Natural killer cell treated with Interleukin-12 subunit alpha and Interleukin-12 subunit beta and Interleukin-15 and Interleukin-18, amount 100 ng/mL, for 72 hours (primary cell): Measurements from ENCODE around the gene HS3ST6. TPM values are rescaled to one million over a fixed set of nuclear protein-coding genes. Genes with fewer than 3 reads are reported as not detected.
A peak's percentile ranks its signal among the peaks of the same experiment; 100 is the strongest.
"Not testable (repeated sequence)": the region's sequence is repeated elsewhere in the genome, so short reads cannot be mapped to it uniquely, and the experiment has no call there.

Experiments used
- ATAC-seq, 2 donors: fragments of 150-1000 bp; cut with Tn5 transposase in 1 of 2; sonication (Bioruptor Pico), chemical (Tn5 transposase) in 1 of 2; 2 replicates each; pipeline ENCODE4 v1.10.0; 2021
- DNase-seq: peaks from one replicate; pipeline ENCODE4 v3.0.0; 2022; ENCODE audit warnings: low spot score
- H3K27ac Mint-ChIP-seq, 2 donors: 1 replicate in 1 of 2; 2 replicates in 1 of 2; pipeline ENCODE4 v1.8.0; 2022; ENCODE audit warnings: mixed read lengths in 2 of 2, mild to moderate bottlenecking in 1 of 2, moderate library complexity in 1 of 2
- H3K27me3 Mint-ChIP-seq, 2 donors: 1 replicate in 1 of 2; 2 replicates in 1 of 2; pipeline ENCODE4 v1.8.0; 2022; ENCODE audit warnings: mixed read lengths in 2 of 2
- H3K36me3 Mint-ChIP-seq: one replicate; pipeline ENCODE4 v1.8.0; 2022; ENCODE audit warnings: mixed read lengths
- H3K4me1 Mint-ChIP-seq, 2 donors: 1 replicate in 1 of 2; 2 replicates in 1 of 2; pipeline ENCODE4 v1.8.0; 2022; ENCODE audit warnings: low read depth in 2 of 2, mixed read lengths in 2 of 2, mild to moderate bottlenecking in 1 of 2
- H3K4me3 Mint-ChIP-seq: one replicate; pipeline ENCODE4 v1.8.0; 2022; ENCODE audit warnings: mixed read lengths
- H3K9me3 Mint-ChIP-seq: 2 replicates; pipeline ENCODE4 v1.8.0; 2022; ENCODE audit warnings: mixed read lengths
- total RNA-seq, 2 donors: library from RNA; stranded (reverse); gene quantifications; one replicate each; pipeline ENCODE4 v1.2.3, GENCODE V29; 2022

Gene HS3ST6
- total RNA-seq, 2 donors from 2014 or later: not detected

GRCh38 chr16:1958143-1958491 lies 39.9 kb upstream of the HS3ST6 start:
- not testable (repeated sequence) for H3K4me3 Mint-ChIP-seq, H3K36me3 Mint-ChIP-seq, H3K27me3 Mint-ChIP-seq, H3K27ac Mint-ChIP-seq, DNase-seq, H3K9me3 Mint-ChIP-seq, ATAC-seq
- peaks cover 18 to 23% of the 10 kb centered on the region in 2 donors for H3K4me1 Mint-ChIP-seq

GRCh38 chr16:1957434-1958142 lies 39.4 kb upstream of the HS3ST6 start:
- H3K9me3 Mint-ChIP-seq, H3K36me3 Mint-ChIP-seq, H3K4me3 Mint-ChIP-seq, H3K27ac Mint-ChIP-seq, ATAC-seq, DNase-seq, H3K27me3 Mint-ChIP-seq: not testable (repeated sequence)
- H3K4me1 Mint-ChIP-seq: peaks cover 14 to 20% of the 10 kb centered on the region in 2 donors

- H3K36me3 Mint-ChIP-seq: no peaks in the 10 kb centered on the region
- no peaks in the 10 kb centered on the region for H3K27me3 Mint-ChIP-seq
- H3K9me3 Mint-ChIP-seq: no peaks in the 10 kb centered on the region
- no peak overlapping the region for H3K27ac Mint-ChIP-seq
- H3K4me1 Mint-ChIP-seq: no peaks in the 10 kb centered on the region
- no peak for DNase-seq
- H3K4me3 Mint-ChIP-seq: no peak overlapping the region
- ATAC-seq: no peak
Measured at GRCh38 chr16:1953734-1954133, 35.5 kb upstream of the HS3ST6 start.

- DNase-seq (no peak), ATAC-seq (no peak)
- Mint-ChIP-seq H3K36me3 (no peaks in the 10 kb centered on the region), H3K9me3 (no peaks in the 10 kb centered on the region), H3K27ac (no peak overlapping the region), H3K4me1 (no peaks in the 10 kb centered on the region), H3K27me3 (no peaks in the 10 kb centered on the region), H3K4me3 (no peak overlapping the region)
Measured at GRCh38 chr16:1950559-1950958, 32.3 kb upstream of the HS3ST6 start.

- H3K36me3 Mint-ChIP-seq: no peaks in the 10 kb centered on the region
- H3K27me3 Mint-ChIP-seq: no peaks in the 10 kb centered on the region
- H3K27ac Mint-ChIP-seq: no peak overlapping the region
- no peak overlapping the region for H3K4me3 Mint-ChIP-seq
- no peaks in the 10 kb centered on the region for H3K4me1 Mint-ChIP-seq
- no peak for ATAC-seq
- no peak for DNase-seq
- H3K9me3 Mint-ChIP-seq: no peaks in the 10 kb centered on the region
Measured at GRCh38 chr16:1950047-1950446, 31.8 kb upstream of the HS3ST6 start.

GRCh38 chr16:1949507-1949906 lies 31.3 kb upstream of the HS3ST6 start:
- no peaks in the 10 kb centered on the region for H3K9me3 Mint-ChIP-seq
- H3K27me3 Mint-ChIP-seq: no peaks in the 10 kb centered on the region
- H3K4me1 Mint-ChIP-seq: peaks cover under 1 to 2% of the 10 kb centered on the region in 2 donors
- no peak overlapping the region for H3K27ac Mint-ChIP-seq
- no peaks in the 10 kb centered on the region for H3K36me3 Mint-ChIP-seq
- DNase-seq: no peak
- ATAC-seq: no peak
- H3K4me3 Mint-ChIP-seq: no peak overlapping the region

- H3K4me1 Mint-ChIP-seq: peaks cover 10 to 17% of the 10 kb centered on the region in 2 donors
- H3K36me3 Mint-ChIP-seq: no peaks in the 10 kb centered on the region
- DNase-seq (no peak), ATAC-seq (no peak)
- H3K9me3 Mint-ChIP-seq: no peaks in the 10 kb centered on the region
- no peak overlapping the region for H3K4me3 Mint-ChIP-seq
- no peak overlapping the region for H3K27ac Mint-ChIP-seq
- no peaks in the 10 kb centered on the region for H3K27me3 Mint-ChIP-seq
Measured at GRCh38 chr16:1947369-1947670, 29.1 kb upstream of the HS3ST6 start.

GRCh38 chr16:1946495-1947368 lies 28.5 kb upstream of the HS3ST6 start:
- no peaks in the 10 kb centered on the region for H3K27me3 Mint-ChIP-seq
- no peak overlapping the region for H3K4me3 Mint-ChIP-seq
- ATAC-seq (no peak), DNase-seq (no peak)
- no peaks in the 10 kb centered on the region for H3K36me3 Mint-ChIP-seq
- no peaks in the 10 kb centered on the region for H3K9me3 Mint-ChIP-seq
- peaks cover 10 to 22% of the 10 kb centered on the region in 2 donors for H3K4me1 Mint-ChIP-seq
- H3K27ac Mint-ChIP-seq: no peak overlapping the region

DNA sequence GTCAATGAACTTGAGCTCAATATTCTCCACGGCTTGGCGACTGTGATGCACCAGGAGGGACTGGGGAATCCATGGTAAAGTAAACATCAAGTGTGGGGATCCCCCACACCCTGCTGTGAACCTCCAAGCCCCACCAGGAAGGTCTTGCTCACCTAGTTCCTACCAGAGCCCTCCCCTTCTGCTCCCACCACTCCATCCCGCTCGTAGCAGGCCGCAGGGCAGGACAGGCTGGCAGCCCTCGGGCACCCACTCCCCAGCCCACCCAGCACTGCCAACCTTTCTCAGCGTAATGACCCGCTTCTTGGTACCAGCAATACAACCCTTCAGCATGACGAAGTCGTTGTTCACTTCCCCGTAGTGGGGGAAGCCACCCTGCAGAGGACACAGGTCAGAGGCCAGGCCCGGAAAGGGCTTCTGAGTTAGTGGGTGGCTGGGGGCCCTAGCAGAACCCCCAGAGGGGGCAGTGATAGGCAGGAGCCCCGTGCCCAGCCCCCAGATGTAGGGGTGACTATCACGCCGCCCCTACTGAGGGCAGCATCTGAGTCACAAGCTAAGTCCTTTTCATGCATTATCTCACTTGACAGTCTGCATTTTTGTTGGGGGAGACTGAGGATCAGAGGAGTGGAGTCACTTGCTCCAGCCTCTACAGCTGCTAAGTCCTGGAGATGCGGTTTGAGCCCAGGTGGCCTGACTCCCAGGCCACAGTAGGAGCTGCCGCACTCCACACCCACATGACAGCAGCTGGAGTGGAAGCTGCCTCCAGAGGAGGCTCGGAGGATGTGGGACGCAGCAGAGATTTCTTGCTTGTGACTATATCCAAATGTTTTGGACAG lies 27.6 kb upstream of the HS3ST6 start:
- no peak for ATAC-seq
- peaks cover 13 to 23% of the 10 kb centered on the region in 2 donors for H3K4me1 Mint-ChIP-seq
- no peaks in the 10 kb centered on the region for H3K36me3 Mint-ChIP-seq
- H3K27ac Mint-ChIP-seq: no peak overlapping the region
- no peak overlapping the region for H3K4me3 Mint-ChIP-seq
- no peaks in the 10 kb centered on the region for H3K9me3 Mint-ChIP-seq
- H3K27me3 Mint-ChIP-seq: no peaks in the 10 kb centered on the region
- DNase-seq: no peak

DNA sequence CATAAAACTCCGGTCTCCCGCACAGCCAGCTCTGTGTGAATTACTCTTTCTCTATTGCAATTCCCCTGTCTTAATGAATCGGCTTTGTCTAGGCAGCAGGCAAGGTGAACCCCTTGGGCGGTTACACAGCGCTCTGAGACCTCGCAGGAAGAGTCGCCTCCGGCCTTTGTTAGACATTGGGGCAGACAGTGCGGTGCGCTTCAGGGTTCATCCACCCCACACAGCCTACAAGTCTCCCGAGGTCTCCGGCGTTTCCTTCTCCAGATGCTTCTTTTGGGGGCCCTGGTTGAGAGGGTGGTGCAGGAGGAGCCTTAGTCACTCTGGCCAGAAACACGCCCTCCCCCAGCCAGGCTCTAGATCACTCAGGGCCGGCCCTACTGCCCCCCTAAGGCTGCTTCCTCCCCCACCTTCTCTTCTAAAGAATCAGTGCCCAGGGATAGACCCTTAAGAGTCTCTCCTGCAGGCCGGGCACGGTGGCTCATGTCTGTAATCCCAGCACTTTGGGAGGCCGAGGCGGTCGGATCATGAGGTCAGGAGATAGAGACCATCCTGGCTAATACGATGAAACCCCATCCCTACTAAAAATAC lies 26.5 kb upstream of the HS3ST6 start:
- DNase-seq (no peak), ATAC-seq (no peak)
- H3K4me3 Mint-ChIP-seq: peak overlapping the region; percentile 87
- H3K36me3 Mint-ChIP-seq: no peaks in the 10 kb centered on the region
- H3K9me3 Mint-ChIP-seq: no peaks in the 10 kb centered on the region
- H3K27me3 Mint-ChIP-seq: no peaks in the 10 kb centered on the region
- H3K4me1 Mint-ChIP-seq: peaks cover 13 to 23% of the 10 kb centered on the region in 2 donors
- H3K27ac Mint-ChIP-seq: peak overlapping the region; percentile 77 to 88

DNA sequence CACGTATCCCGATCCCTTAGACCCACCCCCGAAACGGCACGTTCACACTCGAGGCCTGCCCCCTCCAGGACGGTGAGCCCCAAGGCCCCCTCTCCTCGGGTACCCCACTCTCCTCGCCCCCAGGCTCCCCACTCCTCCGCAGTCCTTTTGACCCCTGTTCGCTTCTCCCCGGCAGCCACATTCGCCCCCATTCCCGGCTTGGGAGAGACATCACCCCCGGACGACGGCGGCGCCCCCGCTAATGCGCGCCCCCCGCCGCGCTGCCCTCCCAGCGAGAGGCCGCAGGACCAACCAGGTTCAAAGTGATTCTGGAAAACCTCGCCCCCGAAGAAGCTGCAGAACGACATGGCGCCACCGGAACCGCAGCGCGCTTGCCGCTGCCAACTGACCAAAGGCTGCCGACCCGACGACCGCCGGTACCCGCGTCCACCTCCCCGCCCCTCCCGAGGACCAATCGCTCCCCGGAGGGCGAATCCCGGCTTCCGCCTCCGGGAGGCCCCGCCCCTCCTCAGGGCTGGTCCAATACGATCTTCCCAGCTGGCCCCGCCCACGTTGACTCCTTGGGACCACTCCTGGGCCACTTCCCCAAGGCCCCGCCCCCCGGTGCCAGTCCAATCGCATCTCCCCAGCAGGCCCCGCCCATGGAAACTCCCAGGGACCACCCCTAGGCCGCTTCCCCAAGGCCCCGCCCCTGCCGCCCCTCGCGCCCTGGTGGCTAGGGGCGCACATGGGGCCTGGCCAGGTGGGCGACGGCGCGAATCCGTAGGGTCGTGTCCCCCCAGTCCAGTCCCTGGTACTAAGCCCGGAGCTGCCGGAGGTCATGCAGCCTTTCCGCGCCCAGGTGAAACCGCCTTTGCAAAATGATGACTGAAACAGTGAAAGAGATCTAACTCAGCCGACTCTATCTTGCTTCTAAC lies 24.9 kb upstream of the HS3ST6 start, which contains the start of gene MSRB1:
TSS of gene MSRB1 (minus strand) at position 390 of the 917 bp plus-strand sequence. CDS start at position 347, 43 bp downstream.
- H3K4me1 Mint-ChIP-seq: peaks cover 13 to 23% of the 10 kb centered on the region in 2 donors
- peak within 1 kb of the TSS; percentile 77 to 88 for H3K27ac Mint-ChIP-seq
- DNase-seq (peak; percentile 100), ATAC-seq (peak; percentile 98 to 99)
- H3K27me3 Mint-ChIP-seq: no peaks in the 10 kb centered on the region
- peak within 1 kb of the TSS; percentile 87 for H3K4me3 Mint-ChIP-seq
- H3K9me3 Mint-ChIP-seq: no peaks in the 10 kb centered on the region
- no peaks in the 10 kb centered on the region for H3K36me3 Mint-ChIP-seq

GRCh38 chr16:1942047-1942809 lies 24.0 kb upstream of the HS3ST6 start:
- Mint-ChIP-seq H3K27ac (peak overlapping the region; percentile 77 to 88), H3K9me3 (no peaks in the 10 kb centered on the region), H3K27me3 (no peaks in the 10 kb centered on the region), H3K4me3 (peak overlapping the region; percentile 87), H3K4me1 (peaks cover 13 to 23% of the 10 kb centered on the region in 2 donors), H3K36me3 (no peaks in the 10 kb centered on the region)
- DNase-seq: no peak
- no peak for ATAC-seq
